ENCODE results near the gene SGK1.
"Not testable (repeated sequence)": the region's sequence is repeated elsewhere in the genome, so short reads cannot be mapped to it uniquely, and the experiment has no call there.

The SGK1 gene

GRCh38 chr6:134341999-134342567 is 24.2 kb upstream of the SGK1 start:
- TF ChIP-seq CTCF (IDR thresholded peaks at IDR 0.05; ENCODE audit: insufficient read depth, missing control alignments): no peak
- no peak for FAIRE-seq
- DNase-seq (ENCODE audit: insufficient read length, low spot score): no peak

GRCh38 chr6:134340179-134340975 is 22.5 kb upstream of the SGK1 start:
- TF ChIP-seq CTCF (IDR thresholded peaks at IDR 0.05; ENCODE audit: insufficient read depth, missing control alignments): no peak
- FAIRE-seq (no peak), DNase-seq (ENCODE audit: insufficient read length, low spot score) (no peak)

GRCh38 chr6:134339216-134339615 is 21.3 kb upstream of the SGK1 start:
- no peak for TF ChIP-seq CTCF (IDR thresholded peaks at IDR 0.05; ENCODE audit: insufficient read depth, missing control alignments)
- no peak for DNase-seq (ENCODE audit: insufficient read length, low spot score)
- FAIRE-seq: no peak

GRCh38 chr6:134331256-134331655 is 13.3 kb upstream of the SGK1 start:
- no peak for TF ChIP-seq CTCF (IDR thresholded peaks at IDR 0.05; ENCODE audit: insufficient read depth, missing control alignments)
- no peak for DNase-seq (ENCODE audit: insufficient read length, low spot score)
- no peak for FAIRE-seq

GRCh38 chr6:134330555-134330954 is 12.6 kb upstream of the SGK1 start:
- no peak for FAIRE-seq
- no peak for DNase-seq (ENCODE audit: insufficient read length, low spot score)
- TF ChIP-seq CTCF (IDR thresholded peaks at IDR 0.05; ENCODE audit: insufficient read depth, missing control alignments): no peak

GRCh38 chr6:134328792-134329191 is 10.9 kb upstream of the SGK1 start:
- no peak for DNase-seq (ENCODE audit: insufficient read length, low spot score)
- no peak for FAIRE-seq
- no peak for TF ChIP-seq CTCF (IDR thresholded peaks at IDR 0.05; ENCODE audit: insufficient read depth, missing control alignments)

GRCh38 chr6:134328138-134328537 is 10.2 kb upstream of the SGK1 start:
- TF ChIP-seq CTCF (IDR thresholded peaks at IDR 0.05; ENCODE audit: insufficient read depth, missing control alignments): no peak
- FAIRE-seq (no peak), DNase-seq (ENCODE audit: insufficient read length, low spot score) (no peak)

GRCh38 chr6:134326192-134326591 is 8.3 kb upstream of the SGK1 start:
- DNase-seq (ENCODE audit: insufficient read length, low spot score); FAIRE-seq: not testable (repeated sequence)
